Endothelial cell (in vitro differentiated cells): ENCODE measurements around the gene GNA12. TPM values are rescaled to one million over a fixed set of nuclear protein-coding genes. Genes with fewer than 3 reads are reported as not detected.

Source experiments
- DNase-seq: peaks from one replicate; pipeline ENCODE4 v3.0.0; 2021; ENCODE audit warnings: low spot score
- H3K27ac Mint-ChIP-seq: one replicate; pipeline ENCODE4 v1.8.0; 2021; ENCODE audit warnings: mixed read lengths, inconsistent platforms; ENCODE audit not compliant: unreplicated experiment
- H3K27me3 Mint-ChIP-seq: one replicate; pipeline ENCODE4 v1.8.0; 2021; ENCODE audit warnings: mild to moderate bottlenecking, moderate library complexity, mixed read lengths, inconsistent platforms; ENCODE audit not compliant: unreplicated experiment
- H3K36me3 Mint-ChIP-seq: one replicate; pipeline ENCODE4 v1.8.0; 2021; ENCODE audit warnings: mild to moderate bottlenecking, low read depth, mixed read lengths, inconsistent platforms; ENCODE audit not compliant: unreplicated experiment
- H3K4me1 Mint-ChIP-seq: one replicate; pipeline ENCODE4 v1.8.0; 2021; ENCODE audit warnings: mild to moderate bottlenecking, mixed read lengths, inconsistent platforms; ENCODE audit not compliant: unreplicated experiment
- H3K4me3 Mint-ChIP-seq: one replicate; pipeline ENCODE4 v1.8.0; 2021; ENCODE audit warnings: mild to moderate bottlenecking, mixed read lengths, inconsistent platforms; ENCODE audit not compliant: unreplicated experiment
- H3K9me3 Mint-ChIP-seq: one replicate; pipeline ENCODE4 v1.8.0; 2021; ENCODE audit warnings: mixed read lengths, inconsistent platforms; ENCODE audit not compliant: unreplicated experiment
- CTCF ChIP-seq: fragments of 200-600 bp; sonication (generic); IDR thresholded peaks from one replicate; pipeline ENCODE4 v1.5.0; 2021; ENCODE audit warnings: antibody characterized with exemption; ENCODE audit not compliant: unreplicated experiment
- total RNA-seq: library from RNA; stranded (reverse); fragmentation: NEBNext Ultra II Directional; extraction: Animal tissue kit (Norgen Biotek cat#: 25700); gene quantifications from one replicate; pipeline ENCODE4 v1.2.1, GENCODE V29; 2021; ENCODE audit not compliant: unreplicated experiment

The GNA12 gene
- total RNA-seq, 1 donor from 2014 or later = 105 TPM

GRCh38 chr7:2833083-2833910, 10.8 kb downstream of the GNA12 start:
- H3K4me3 Mint-ChIP-seq = no peak overlapping the region
- H3K9me3 Mint-ChIP-seq = no peaks in the 10 kb centered on the region
- peaks cover 73% of the 10 kb centered on the region for H3K4me1 Mint-ChIP-seq
- peaks cover 33% of the 10 kb centered on the region for H3K36me3 Mint-ChIP-seq
- no peak for DNase-seq
- H3K27ac Mint-ChIP-seq = no peak overlapping the region
- peaks cover 2% of the 10 kb centered on the region for H3K27me3 Mint-ChIP-seq
- no peak for TF ChIP-seq CTCF

- peaks cover 33% of the 10 kb centered on the region for H3K36me3 Mint-ChIP-seq
- H3K9me3 Mint-ChIP-seq = no peaks in the 10 kb centered on the region
- no peak for TF ChIP-seq CTCF
- no peak for DNase-seq
- H3K27me3 Mint-ChIP-seq = peaks cover 2% of the 10 kb centered on the region
- H3K4me3 Mint-ChIP-seq = no peak overlapping the region
- H3K4me1 Mint-ChIP-seq = peaks cover 72% of the 10 kb centered on the region
- H3K27ac Mint-ChIP-seq = no peak overlapping the region
Observed at GRCh38 chr7:2832461-2832860, 11.6 kb downstream of the GNA12 start.

- H3K9me3 Mint-ChIP-seq = no peaks in the 10 kb centered on the region
- peaks cover 72% of the 10 kb centered on the region for H3K4me1 Mint-ChIP-seq
- TF ChIP-seq CTCF = no peak
- no peak overlapping the region for H3K4me3 Mint-ChIP-seq
- no peak for DNase-seq
- peaks cover 2% of the 10 kb centered on the region for H3K27me3 Mint-ChIP-seq
- peak overlapping the region; percentile 11 for H3K27ac Mint-ChIP-seq
- peaks cover 41% of the 10 kb centered on the region for H3K36me3 Mint-ChIP-seq
Observed at GRCh38 chr7:2830609-2831376, 13.3 kb downstream of the GNA12 start.

GRCh38 chr7:2829040-2829439, 15.1 kb downstream of the GNA12 start:
- Mint-ChIP-seq H3K27me3 (peaks cover 3% of the 10 kb centered on the region), H3K4me3 (no peak overlapping the region), H3K9me3 (peaks cover 7% of the 10 kb centered on the region), H3K27ac (peak overlapping the region; percentile 36), H3K4me1 (peaks cover 74% of the 10 kb centered on the region), H3K36me3 (peaks cover 42% of the 10 kb centered on the region)
- TF ChIP-seq CTCF = no peak
- DNase-seq = no peak

GRCh38 chr7:2826771-2827170, 17.3 kb downstream of the GNA12 start:
- H3K9me3 Mint-ChIP-seq = peaks cover 7% of the 10 kb centered on the region
- H3K27ac Mint-ChIP-seq = peak overlapping the region; percentile 82
- H3K36me3 Mint-ChIP-seq = peaks cover 37% of the 10 kb centered on the region
- peaks cover 3% of the 10 kb centered on the region for H3K27me3 Mint-ChIP-seq
- peak overlapping the region; percentile 8 for H3K4me3 Mint-ChIP-seq
- no peak for DNase-seq
- TF ChIP-seq CTCF = no peak
- H3K4me1 Mint-ChIP-seq = peaks cover 73% of the 10 kb centered on the region
